SU-DHL-6 (cell line): ENCODE results near the gene CACNA1C.

Experiments
- H2AFZ ChIP-seq: fragments of 200-600 bp; sonication (generic); 2 replicates; pipeline ENCODE4 v1.6.1; 2014; ENCODE audit warnings: low read depth, mild to moderate bottlenecking, moderate library complexity, mixed read lengths, antibody characterized with exemption, low read length; ENCODE audit not compliant: severe bottlenecking
- H3F3A ChIP-seq: fragments of 200-600 bp; shearing (Covaris generic); 2 replicates; pipeline ENCODE4 v1.6.0; 2016; ENCODE audit warnings: antibody characterized with exemption, mild to moderate bottlenecking; ENCODE audit not compliant: insufficient read depth
- H3K27ac ChIP-seq: fragments of 200-600 bp; sonication (generic); 2 replicates; pipeline ENCODE4 v1.5.1; 2016; ENCODE audit warnings: low read depth, mild to moderate bottlenecking, low read length, moderate library complexity, mixed read lengths
- H3K27me3 ChIP-seq: fragments of 200-600 bp; sonication (generic), shearing (Covaris generic); 2 replicates; pipeline ENCODE4 v1.6.0; 2014; ENCODE audit warnings: mild to moderate bottlenecking, low read length
- H3K36me3 ChIP-seq: fragments of 200-600 bp; sonication (generic); 2 replicates; pipeline ENCODE4 v1.6.1; 2014; ENCODE audit warnings: mild to moderate bottlenecking, low read length, mixed read lengths
- H3K4me2 ChIP-seq: fragments of 300-600, 200-600 bp; shearing (Covaris generic), sonication (generic); 2 replicates; pipeline ENCODE4 v1.6.0; 2014; ENCODE audit warnings: low read length, low read depth, mild to moderate bottlenecking; ENCODE audit not compliant: poor library complexity, severe bottlenecking
- H3K4me3 ChIP-seq: fragments of 200-600 bp; sonication (generic); 2 replicates; pipeline ENCODE4 v1.5.1; 2014; ENCODE audit warnings: antibody characterized with exemption, low read length, mild to moderate bottlenecking, mixed read lengths; ENCODE audit not compliant: insufficient read depth, poor library complexity, severe bottlenecking
- H3K79me2 ChIP-seq: fragments of 200-600 bp; sonication (generic); 2 replicates; pipeline ENCODE4 v1.6.1; 2014; ENCODE audit warnings: mild to moderate bottlenecking, low read length, moderate library complexity; ENCODE audit not compliant: insufficient read depth
- H3K9ac ChIP-seq: fragments of 200-600 bp; sonication (generic); 2 replicates; pipeline ENCODE4 v1.7.0; 2014; ENCODE audit warnings: mild to moderate bottlenecking, low read length
- H3K9me2 ChIP-seq: fragments of 200-600 bp; sonication (generic); replicated peaks from 2 replicates; pipeline ENCODE4 v1.6.1; 2014; ENCODE audit warnings: low read length; ENCODE audit not compliant: insufficient read depth
- H3K9me3 ChIP-seq: fragments of 200-600 bp; sonication (generic); 2 replicates; pipeline ENCODE4 v1.6.1; 2014; ENCODE audit warnings: low read length, mixed read lengths; ENCODE audit not compliant: insufficient read depth
- H4K20me1 ChIP-seq: fragments of 200-600 bp; sonication (generic); 2 replicates; pipeline ENCODE4 v1.6.1; 2014; ENCODE audit warnings: low read depth, mild to moderate bottlenecking, antibody characterized with exemption, low read length, moderate library complexity, mixed read lengths
- EZH2phosphoT487 ChIP-seq: fragments of 200-600 bp; sonication (generic), shearing (Covaris generic); conservative IDR thresholded peaks from 2 replicates; pipeline ENCODE4 v1.6.1; 2018; ENCODE audit warnings: mild to moderate bottlenecking, antibody characterized with exemption, low read length, moderate library complexity, mixed read lengths
- TF ChIP-seq, protein P1 (sequence below): fragments of 200-600 bp; sonication (generic); IDR thresholded peaks from one replicate; pipeline ENCODE4 v1.5.1; 2017; ENCODE audit warnings: antibody characterized with exemption, mild to moderate bottlenecking, low read length, moderate library complexity; ENCODE audit not compliant: insufficient read depth, poor library complexity, severe bottlenecking

CACNA1C gene

GRCh38 chr12:2211119-2211518, 158.3 kb downstream of the CACNA1C start:
- Histone ChIP-seq H3K79me2 (no peaks in the 10 kb centered on the region), H2AFZ (no peak overlapping the region), H3K36me3 (no peaks in the 10 kb centered on the region), H3K4me2 (no peak overlapping the region), H3K27me3 (no peaks in the 10 kb centered on the region), H3K9me2 (no peaks in the 10 kb centered on the region), H3K9me3 (no peaks in the 10 kb centered on the region), H3K4me3 (no peak overlapping the region), H3K9ac (no peak overlapping the region), H3F3A (no peaks in the 10 kb centered on the region), H4K20me1 (no peaks in the 10 kb centered on the region), H3K27ac (no peak overlapping the region)
- TF ChIP-seq EZH2phosphoT487: no peak
- TF ChIP-seq, protein P1, sequence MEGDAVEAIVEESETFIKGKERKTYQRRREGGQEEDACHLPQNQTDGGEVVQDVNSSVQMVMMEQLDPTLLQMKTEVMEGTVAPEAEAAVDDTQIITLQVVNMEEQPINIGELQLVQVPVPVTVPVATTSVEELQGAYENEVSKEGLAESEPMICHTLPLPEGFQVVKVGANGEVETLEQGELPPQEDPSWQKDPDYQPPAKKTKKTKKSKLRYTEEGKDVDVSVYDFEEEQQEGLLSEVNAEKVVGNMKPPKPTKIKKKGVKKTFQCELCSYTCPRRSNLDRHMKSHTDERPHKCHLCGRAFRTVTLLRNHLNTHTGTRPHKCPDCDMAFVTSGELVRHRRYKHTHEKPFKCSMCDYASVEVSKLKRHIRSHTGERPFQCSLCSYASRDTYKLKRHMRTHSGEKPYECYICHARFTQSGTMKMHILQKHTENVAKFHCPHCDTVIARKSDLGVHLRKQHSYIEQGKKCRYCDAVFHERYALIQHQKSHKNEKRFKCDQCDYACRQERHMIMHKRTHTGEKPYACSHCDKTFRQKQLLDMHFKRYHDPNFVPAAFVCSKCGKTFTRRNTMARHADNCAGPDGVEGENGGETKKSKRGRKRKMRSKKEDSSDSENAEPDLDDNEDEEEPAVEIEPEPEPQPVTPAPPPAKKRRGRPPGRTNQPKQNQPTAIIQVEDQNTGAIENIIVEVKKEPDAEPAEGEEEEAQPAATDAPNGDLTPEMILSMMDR: no peak

GRCh38 chr12:2212537-2212936, 159.8 kb downstream of the CACNA1C start:
- TF ChIP-seq, protein P1: no peak
- Histone ChIP-seq H3K27me3 (no peaks in the 10 kb centered on the region), H4K20me1 (no peaks in the 10 kb centered on the region), H2AFZ (no peak overlapping the region), H3K9ac (no peak overlapping the region), H3K4me3 (no peak overlapping the region), H3K9me3 (no peaks in the 10 kb centered on the region), H3K9me2 (no peaks in the 10 kb centered on the region), H3K79me2 (no peaks in the 10 kb centered on the region), H3K36me3 (no peaks in the 10 kb centered on the region), H3K27ac (no peak overlapping the region), H3K4me2 (no peak overlapping the region), H3F3A (no peaks in the 10 kb centered on the region)

DNA sequence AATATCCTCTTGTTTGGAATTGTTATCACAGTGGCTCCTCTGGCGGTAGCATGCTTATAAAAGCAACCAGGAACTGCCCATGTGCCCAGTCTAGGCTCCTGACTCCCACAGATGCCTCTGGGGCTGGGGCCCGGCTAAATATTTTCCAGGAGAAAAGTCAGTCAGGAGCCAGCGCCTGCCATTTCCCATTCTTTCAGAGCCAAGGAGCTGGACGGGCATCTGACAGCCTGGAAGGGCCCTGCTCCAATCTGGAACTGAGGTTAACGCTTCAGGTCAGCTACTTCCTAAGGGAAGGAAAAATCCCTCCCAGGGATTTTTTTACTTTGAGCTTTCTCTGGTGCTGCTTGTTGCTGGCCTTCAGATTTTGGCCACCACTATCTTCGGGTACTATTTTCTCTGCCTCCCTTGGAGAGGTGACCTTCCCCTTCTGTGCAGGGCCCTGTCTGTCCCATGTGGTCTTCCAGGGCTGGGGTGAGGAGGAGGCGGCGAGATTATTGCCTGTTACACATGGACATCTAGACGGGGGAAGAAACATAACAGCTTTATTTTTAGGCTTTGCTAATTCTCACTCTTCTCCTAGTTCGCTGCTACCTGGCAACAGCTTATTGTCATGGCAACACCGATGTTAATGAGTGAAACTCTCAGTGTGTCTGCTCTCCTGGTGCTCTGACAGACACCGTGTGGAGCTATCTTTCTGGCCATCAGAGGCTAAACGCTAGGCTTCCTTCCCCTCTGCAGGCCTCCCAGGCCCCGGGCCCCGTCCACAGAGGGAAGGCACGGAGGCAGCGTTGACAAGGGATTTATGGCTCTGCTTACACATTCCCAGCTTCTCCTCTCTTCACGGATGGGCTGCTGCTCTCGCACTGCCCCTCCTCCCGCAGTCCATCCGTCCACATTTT, 160.4 kb downstream of the CACNA1C start:
- TF ChIP-seq EZH2phosphoT487: no peak
- TF ChIP-seq, protein P1: no peak
- no peaks in the 10 kb centered on the region for H3K27me3 ChIP-seq
- H3K27ac ChIP-seq: no peak overlapping the region
- H3K36me3 ChIP-seq: no peaks in the 10 kb centered on the region
- H3K4me2 ChIP-seq: no peak overlapping the region
- H2AFZ ChIP-seq: no peak overlapping the region
- H3K9me3 ChIP-seq: no peaks in the 10 kb centered on the region
- H3K79me2 ChIP-seq: no peaks in the 10 kb centered on the region
- no peak overlapping the region for H3K4me3 ChIP-seq
- H3K9me2 ChIP-seq: no peaks in the 10 kb centered on the region
- no peak overlapping the region for H3K9ac ChIP-seq
- H3F3A ChIP-seq: no peaks in the 10 kb centered on the region
- no peaks in the 10 kb centered on the region for H4K20me1 ChIP-seq
